EL (cell line): ENCODE measurements around the gene ELANE.
"Not testable (repeated sequence)": the region's sequence is repeated elsewhere in the genome, so short reads cannot be mapped to it uniquely, and the experiment has no call there.

Source experiments
- DNase-seq: peaks from one replicate; pipeline ENCODE4 v3.0.0-alpha.2; 2016

The ELANE gene

GRCh38 chr19:843180-843835, 8.8 kb upstream of the ELANE start:
- DNase-seq, result no peak

- DNase-seq, result no peak
Observed at GRCh38 chr19:843836-844545, 8.1 kb upstream of the ELANE start.

- no peak for DNase-seq
Observed at GRCh38 chr19:844546-844971, 7.5 kb upstream of the ELANE start.

GRCh38 chr19:845707-846521, 6.2 kb upstream of the ELANE start:
- DNase-seq, result no peak

GRCh38 chr19:848386-848921, 3.6 kb upstream of the ELANE start:
- no peak for DNase-seq

- DNase-seq, result not testable (repeated sequence)
Observed at GRCh38 chr19:849195-849594, 2.9 kb upstream of the ELANE start.

GRCh38 chr19:850221-850978, 1.7 kb upstream of the ELANE start:
- peak; percentile 84 for DNase-seq

GRCh38 chr19:850979-851335, 1.1 kb upstream of the ELANE start:
- no peak for DNase-seq

GRCh38 chr19:853014-853585, 997 bp downstream of the ELANE start:
- no peak for DNase-seq

- not testable (repeated sequence) for DNase-seq
Observed at GRCh38 chr19:853614-854220, 1.6 kb downstream of the ELANE start.

GRCh38 chr19:854549-854948, 2.4 kb downstream of the ELANE start:
- no peak for DNase-seq

GRCh38 chr19:855142-855541, 3.0 kb downstream of the ELANE start:
- no peak for DNase-seq

- DNase-seq, result no peak
Observed at GRCh38 chr19:855566-856120, 3.5 kb downstream of the ELANE start.

- no peak for DNase-seq
Observed at GRCh38 chr19:858284-858683, 6.2 kb downstream of the ELANE start.

GRCh38 chr19:858868-859843, 7.1 kb downstream of the ELANE start, which contains the start of gene CFD:
CFD (plus strand) TSS chr19:859664; CDS start chr19:859690, 26 bp downstream.
- no peak for DNase-seq

GRCh38 chr19:861141-861755, 9.1 kb downstream of the ELANE start:
- no peak for DNase-seq

GRCh38 chr19:861756-862580, 9.9 kb downstream of the ELANE start:
- DNase-seq, result peak; percentile 25

- peak; percentile 62 for DNase-seq
Observed at GRCh38 chr19:862581-863314, 10.6 kb downstream of the ELANE start.
